HG03097 (cell line): Measurements from ENCODE around the gene ICOSLG.
"Not testable (repeated sequence)": the region's sequence is repeated elsewhere in the genome, so short reads cannot be mapped to it uniquely, and the experiment has no call there.

Experiments used
- ATAC-seq: cut with Tn5 transposase; IDR thresholded peaks from one replicate; pipeline ENCODE4 v1.9.1; 2021; ENCODE audit not compliant: unreplicated experiment, low FRiP score

ICOSLG gene

GRCh38 chr21:44267655-44268142, 27.0 kb upstream of the ICOSLG start:
- ATAC-seq, result no peak

GRCh38 chr21:44265734-44266270, 25.1 kb upstream of the ICOSLG start:
- ATAC-seq, result no peak

DNA sequence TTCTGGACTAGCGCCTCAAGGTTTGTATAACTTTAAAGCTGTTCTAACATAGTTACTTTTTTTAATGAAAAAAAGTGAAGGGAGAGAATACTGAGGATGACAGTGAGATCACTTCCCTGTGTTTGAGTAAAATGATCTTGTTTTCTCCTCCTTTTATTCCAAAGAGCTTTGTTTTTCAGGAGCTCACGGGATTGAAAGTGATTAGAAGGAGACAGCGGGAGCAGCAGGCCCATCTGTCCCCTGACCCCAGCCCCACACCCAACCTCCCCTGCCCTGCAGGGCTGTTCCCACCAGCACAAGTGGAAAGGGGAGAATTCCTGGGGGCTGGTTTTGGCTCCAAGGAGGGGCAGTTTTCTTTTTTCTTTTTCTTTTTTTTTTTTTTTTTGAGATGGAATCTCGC, 23.0 kb upstream of the ICOSLG start:
- no peak for ATAC-seq

DNA sequence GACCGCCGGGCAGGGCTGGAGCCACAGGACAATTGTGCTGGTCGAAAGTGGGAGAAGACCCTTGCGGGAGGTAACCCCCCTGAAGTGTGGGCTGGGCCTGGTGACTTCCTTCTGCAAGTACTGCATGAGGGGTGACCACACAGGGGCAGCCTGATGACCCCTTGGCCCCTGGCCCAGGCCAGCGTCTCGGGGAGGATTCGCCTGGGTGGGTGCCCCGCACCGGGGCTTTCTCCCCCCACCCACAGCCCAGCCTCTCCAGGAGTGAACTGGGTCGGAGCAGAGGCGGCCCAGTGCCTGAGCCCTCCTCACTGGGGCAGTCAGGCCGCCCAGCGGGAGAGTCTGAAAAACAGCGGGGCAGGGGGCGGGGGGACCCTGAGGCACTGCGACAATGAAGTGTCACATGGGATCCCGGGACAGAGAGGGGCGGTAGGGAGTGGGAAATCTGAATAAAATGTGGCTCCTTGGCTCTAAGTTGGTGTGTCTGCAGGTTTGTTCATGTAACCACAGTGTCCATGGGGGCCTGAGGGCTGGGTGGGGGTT, 22.5 kb upstream of the ICOSLG start:
- no peak for ATAC-seq

- ATAC-seq, result no peak
Measured at GRCh38 chr21:44262338-44263056, 21.8 kb upstream of the ICOSLG start.

GRCh38 chr21:44261675-44262295, 21.0 kb upstream of the ICOSLG start, which contains the start of gene DNMT3L:
TSS of gene DNMT3L (minus strand) at chr21:44261897. CDS start at chr21:44261259, 638 bp downstream.
- ATAC-seq, result no peak

DNA sequence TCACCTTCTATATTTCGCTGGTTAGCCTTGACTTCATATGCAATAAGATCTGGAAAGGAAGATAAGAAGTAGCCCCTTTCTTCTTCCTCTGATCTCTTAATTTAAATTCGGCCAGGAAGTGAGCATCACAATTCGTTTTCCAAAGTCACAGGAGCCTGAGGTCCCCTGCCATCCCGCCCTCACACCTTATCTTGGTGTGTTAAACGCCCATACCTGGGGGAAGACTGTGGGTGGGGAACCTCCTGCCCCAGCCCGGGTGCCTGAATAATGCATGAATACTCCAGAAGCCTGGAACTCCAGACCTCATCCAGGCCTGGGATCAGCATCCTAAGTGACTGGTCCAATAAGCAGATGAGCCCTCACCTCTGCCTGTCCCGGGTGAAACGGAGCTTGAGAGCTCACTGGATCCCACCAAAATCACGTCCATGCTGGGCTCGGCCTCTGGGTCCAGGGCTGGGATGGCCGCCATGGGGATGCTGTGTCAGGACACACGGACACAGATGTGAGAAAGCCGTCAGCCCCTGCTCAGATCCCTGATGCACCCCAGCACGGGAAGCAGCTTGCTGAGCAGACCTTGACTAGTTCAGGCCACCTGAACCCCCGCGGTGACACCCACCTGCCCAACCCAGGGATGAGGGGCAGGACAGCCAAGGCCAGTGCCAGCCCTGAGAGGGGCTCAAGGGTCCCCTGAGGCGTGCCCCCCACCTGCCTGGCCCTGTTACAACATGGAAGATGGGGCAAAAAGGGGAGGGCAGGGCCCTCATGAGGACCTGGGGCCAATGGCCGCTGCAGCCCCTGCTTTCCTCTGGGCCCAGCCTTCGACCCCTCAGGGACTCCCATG, 20.3 kb upstream of the ICOSLG start:
- no peak for ATAC-seq

DNA sequence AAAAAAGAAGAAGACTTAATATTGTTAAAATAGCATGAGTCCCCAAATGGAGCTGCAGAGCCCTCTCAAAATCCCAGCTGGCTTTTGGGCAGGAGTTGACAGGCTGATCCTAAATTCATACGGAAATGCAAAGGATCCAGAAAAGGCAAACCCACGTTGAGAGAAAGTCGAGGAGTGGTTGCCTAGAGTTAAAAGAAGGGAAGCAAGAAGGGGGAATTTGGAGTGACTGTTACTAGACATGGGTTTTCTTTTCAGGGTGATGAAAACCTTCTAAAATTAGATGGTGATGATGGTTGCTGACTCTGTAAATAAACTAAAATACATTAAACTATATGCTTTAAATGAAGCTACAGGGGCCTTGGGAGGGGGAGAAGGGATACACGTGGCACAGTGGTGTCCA, 19.3 kb upstream of the ICOSLG start:
- no peak for ATAC-seq

DNA sequence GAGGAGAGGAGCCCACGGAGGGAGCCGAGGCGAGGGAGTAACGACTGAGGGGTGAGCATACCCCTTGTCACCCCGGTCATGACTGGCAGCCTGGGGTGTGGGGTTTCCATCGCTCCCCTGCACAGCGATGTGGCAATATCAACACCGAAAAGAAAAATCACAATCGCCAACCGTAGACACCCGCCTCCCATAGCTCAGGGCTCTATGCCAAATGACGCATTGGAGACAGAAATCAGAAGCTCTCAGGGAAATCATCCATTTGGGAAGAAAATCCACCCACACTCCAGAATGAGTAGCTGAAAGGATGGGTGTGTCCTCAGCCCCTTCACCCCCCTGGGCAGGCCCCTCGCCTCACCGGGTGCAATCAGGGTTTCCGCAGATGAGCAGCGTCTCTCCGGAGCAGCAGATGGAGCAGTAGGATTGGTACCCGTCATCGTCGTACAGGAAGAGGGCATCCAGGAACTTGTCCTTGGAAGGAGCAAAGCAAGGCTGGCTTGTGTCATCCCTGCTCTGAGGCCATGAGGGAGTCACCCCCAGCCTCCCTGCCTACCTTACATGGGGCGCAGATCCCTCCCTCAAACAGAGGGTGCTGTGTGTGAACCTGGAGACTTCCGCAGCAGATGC, 18.5 kb upstream of the ICOSLG start:
- no peak for ATAC-seq

- no peak for ATAC-seq
Measured at GRCh38 chr21:44258056-44258725, 17.4 kb upstream of the ICOSLG start.

DNA sequence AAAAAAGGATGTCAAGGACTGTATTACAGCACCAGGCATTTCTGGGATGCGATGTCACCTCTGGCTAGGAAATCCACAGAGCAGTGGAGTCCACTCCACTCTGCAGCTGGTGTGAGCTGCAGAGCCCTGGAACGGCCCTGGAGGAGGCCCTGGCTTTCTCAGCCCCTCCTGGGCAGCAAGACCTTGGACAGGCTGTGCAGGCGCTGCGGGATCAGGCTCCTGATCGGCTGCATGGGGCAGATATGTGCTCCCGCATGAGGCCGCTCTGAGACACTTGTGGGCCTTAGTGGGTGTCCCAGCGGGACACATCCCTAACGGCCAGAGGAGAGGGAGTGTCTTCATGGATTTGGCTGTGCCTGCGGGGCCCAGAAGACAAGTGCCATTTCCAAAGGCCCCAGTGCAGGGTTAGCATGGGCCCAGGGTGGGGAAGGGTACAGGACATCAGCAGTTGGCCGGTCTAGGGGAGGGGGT, 14.8 kb upstream of the ICOSLG start:
- no peak for ATAC-seq

GRCh38 chr21:44253832-44254710, 13.3 kb upstream of the ICOSLG start:
- no peak for ATAC-seq

- not testable (repeated sequence) for ATAC-seq
Measured at GRCh38 chr21:44249204-44250037, 8.7 kb upstream of the ICOSLG start.

DNA sequence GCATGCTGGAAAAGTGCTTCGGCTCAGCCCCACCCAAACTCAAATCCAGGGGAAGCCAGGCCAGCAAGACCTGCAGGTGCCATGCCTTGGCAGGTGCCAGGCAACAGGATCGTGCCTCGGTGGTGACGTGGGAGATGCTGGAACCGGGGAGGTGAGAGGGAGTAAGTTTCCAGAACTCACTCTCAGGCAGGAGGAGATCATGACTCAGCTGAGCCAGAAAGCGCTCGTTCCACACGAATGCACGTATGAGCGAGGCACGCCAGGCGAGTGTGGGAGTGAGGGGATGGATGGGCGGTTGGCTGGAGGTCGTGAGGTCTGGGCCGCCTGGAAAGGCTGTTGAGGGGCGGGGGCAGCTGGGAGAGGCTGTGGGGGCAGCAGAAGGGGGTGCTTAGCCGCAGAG, 7.2 kb upstream of the ICOSLG start:
- ATAC-seq, result not testable (repeated sequence)

DNA sequence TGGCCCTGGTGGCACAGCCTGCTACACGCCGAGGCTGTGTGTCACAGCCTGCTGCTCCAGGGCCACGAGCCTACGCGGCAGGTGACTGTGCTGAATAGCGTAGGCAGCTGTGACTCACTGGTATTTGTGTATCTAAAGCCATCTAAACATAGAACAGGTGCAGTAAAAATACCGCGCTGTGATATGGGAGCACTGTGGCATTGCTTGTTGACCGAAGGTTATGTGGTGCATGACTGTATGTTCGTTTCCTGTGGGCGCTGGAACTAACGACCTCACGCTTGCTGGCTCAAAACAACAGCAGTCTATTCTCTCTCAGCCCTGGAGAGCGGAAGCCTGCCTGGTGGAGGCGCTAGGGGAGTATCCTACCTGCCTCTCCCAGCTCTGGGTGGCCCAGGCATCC, 3.2 kb upstream of the ICOSLG start:
- peak; percentile 59 for ATAC-seq

DNA sequence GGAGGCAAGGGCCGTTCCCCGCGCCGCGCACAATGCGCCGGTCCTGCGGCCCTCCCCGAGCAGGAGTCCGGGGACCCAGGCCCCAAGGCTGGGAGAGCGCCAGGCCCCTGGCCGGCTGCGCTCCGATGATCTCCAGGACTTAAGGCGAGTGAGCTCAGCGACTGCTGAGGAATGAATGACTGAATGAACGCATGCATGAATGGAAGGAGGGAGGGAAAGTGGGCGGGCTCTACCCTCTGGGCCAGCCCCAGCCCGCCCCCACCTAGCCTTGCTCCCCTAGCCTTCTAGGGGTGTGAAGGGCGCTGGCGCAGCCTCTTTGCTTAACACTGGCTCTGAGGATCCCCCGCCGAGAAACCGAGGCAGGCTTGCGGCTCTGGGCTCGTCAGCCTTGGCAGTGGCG, 538 bp upstream of the ICOSLG start:
- not testable (repeated sequence) for ATAC-seq

- not testable (repeated sequence) for ATAC-seq
Measured at GRCh38 chr21:44240353-44240752, 390 bp downstream of the ICOSLG start.

GRCh38 chr21:44229561-44229960, 11.2 kb downstream of the ICOSLG start:
- not testable (repeated sequence) for ATAC-seq
